ENCODE measurements around the gene CDKL2.

The CDKL2 gene

GRCh38 chr4:75629239-75629638, 1.1 kb downstream of the CDKL2 start:
- no peak overlapping the region for H3K4me3 ChIP-seq (ENCODE audit: low read depth, low read length)
- TF ChIP-seq CTCF (IDR thresholded peaks at IDR 0.05; ENCODE audit: low read depth, low read length), result no peak

DNA sequence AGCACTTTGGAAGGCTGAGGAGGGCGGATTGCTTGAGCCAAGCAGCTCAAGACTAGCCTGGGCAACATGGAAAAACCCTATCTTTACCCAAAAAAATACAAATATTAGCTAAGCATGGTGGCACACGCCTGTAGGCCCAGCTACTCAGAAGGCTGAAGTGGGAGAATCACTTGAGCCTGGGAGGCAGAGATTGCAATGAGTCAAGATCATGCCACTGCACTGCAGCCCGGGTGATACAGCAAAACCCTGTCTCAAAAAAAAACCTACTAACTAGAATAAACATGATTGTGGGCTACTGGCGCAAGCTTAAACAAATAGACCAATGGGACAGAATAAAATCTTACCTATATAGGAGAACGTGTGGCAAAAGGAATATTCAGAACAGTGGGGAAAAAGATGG, 7.3 kb downstream of the CDKL2 start:
- no peak for TF ChIP-seq CTCF (IDR thresholded peaks at IDR 0.05; ENCODE audit: low read depth, low read length)
- H3K4me3 ChIP-seq (ENCODE audit: low read depth, low read length), result no peak overlapping the region

- no peak for TF ChIP-seq CTCF (IDR thresholded peaks at IDR 0.05; ENCODE audit: low read depth, low read length)
- no peak overlapping the region for H3K4me3 ChIP-seq (ENCODE audit: low read depth, low read length)
These were observed 8.6 kb downstream of the CDKL2 start for GRCh38 chr4:75621715-75622114.

DNA sequence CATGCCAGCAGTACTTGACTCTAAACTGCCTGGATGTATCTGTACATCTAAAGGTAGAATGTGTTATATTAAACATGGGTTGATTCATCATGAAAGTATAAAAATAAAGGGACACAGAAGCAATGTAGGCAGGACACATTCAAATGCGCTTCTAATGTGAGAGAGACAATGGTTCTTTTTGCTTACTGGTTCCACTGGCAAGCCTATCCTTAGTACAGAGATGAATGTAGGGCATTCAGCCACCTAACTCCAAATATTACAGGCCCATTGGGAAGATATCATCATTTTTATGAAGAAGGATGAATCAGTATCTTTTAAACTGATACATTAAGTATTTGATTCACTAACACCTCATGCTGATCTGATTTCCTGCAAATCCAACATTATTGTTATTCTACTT, 18.0 kb downstream of the CDKL2 start:
- no peak overlapping the region for H3K4me3 ChIP-seq (ENCODE audit: low read depth, low read length)
- no peak for TF ChIP-seq CTCF (IDR thresholded peaks at IDR 0.05; ENCODE audit: low read depth, low read length)

DNA sequence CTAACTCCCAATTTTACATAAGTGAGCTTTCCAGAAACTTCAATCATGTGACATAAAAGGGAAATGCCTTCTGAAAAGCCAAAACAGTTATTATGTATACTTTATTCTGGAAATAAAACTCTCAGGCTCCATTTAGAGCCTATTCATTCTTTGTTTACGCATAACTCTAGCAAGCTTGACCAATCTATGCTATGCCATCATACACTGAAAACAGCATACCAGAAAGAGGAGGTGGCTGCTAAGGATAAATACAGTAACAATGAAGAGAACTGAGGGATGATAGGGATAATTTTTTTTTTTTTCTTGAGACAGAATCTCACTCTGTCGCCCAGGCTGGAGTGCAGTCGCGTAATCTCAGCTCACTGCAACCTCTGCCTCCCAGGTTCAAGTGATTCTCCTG, 24.4 kb downstream of the CDKL2 start:
- no peak overlapping the region for H3K4me3 ChIP-seq (ENCODE audit: low read depth, low read length)
- TF ChIP-seq CTCF (IDR thresholded peaks at IDR 0.05; ENCODE audit: low read depth, low read length), result no peak

GRCh38 chr4:75599647-75600046, 30.7 kb downstream of the CDKL2 start:
- no peak for TF ChIP-seq CTCF (IDR thresholded peaks at IDR 0.05; ENCODE audit: low read depth, low read length)
- H3K4me3 ChIP-seq (ENCODE audit: low read depth, low read length), result no peak overlapping the region

GRCh38 chr4:75598390-75598789, 31.9 kb downstream of the CDKL2 start:
- H3K4me3 ChIP-seq (ENCODE audit: low read depth, low read length), result no peak overlapping the region
- no peak for TF ChIP-seq CTCF (IDR thresholded peaks at IDR 0.05; ENCODE audit: low read depth, low read length)
